ENCODE data around the gene LXN.

LXN gene

DNA sequence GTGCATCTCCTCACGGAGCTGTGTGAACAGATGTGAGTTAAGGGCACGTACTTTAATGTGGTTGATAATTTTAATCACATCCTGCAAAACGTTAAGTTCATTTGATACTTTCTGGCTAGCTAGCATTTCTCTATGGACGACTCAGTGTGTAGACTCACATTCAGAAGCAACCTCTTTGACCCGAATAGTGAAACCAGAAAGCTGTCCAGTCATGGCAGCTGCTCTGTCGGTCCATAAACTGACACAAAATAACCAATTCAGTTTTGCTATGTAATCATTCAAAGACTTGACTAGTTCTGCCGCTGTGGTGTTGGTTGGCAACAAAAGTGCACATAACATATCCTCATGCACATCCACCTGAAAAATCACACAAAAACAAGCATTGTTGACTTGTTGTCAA is 31.8 kb downstream of the LXN start:
- DNase-seq (ENCODE audit: low read depth), result no peak
- TF ChIP-seq CTCF (conservative IDR thresholded peaks at IDR 0.05; ENCODE audit: low read length), result no peak
- no peak overlapping the region for H3K4me3 ChIP-seq (ENCODE audit: low read length)

DNA sequence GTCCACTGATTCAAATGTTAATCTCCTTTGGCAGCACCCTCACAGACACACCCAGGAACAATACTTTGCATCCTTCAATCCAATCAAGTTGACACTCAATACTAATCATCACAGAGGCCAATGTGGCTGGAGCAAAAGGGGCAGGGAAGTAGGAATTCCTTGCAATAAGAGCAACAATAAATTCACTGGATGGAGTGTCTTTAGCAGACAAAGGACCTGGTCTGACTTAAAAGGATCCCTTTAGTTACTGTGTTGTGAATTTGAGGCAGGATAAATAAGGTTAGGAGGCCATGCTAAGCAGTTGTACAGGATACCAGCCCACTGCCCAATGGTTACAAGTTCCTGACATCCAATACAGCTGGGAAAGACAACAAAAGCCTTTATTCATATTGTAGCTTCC is 40.5 kb downstream of the LXN start:
- DNase-seq (ENCODE audit: low read depth), result no peak
- TF ChIP-seq CTCF (conservative IDR thresholded peaks at IDR 0.05; ENCODE audit: low read length), result no peak
- no peak overlapping the region for H3K4me3 ChIP-seq (ENCODE audit: low read length)

- H3K4me3 ChIP-seq (ENCODE audit: low read length), result no peak overlapping the region
- no peak for DNase-seq (ENCODE audit: low read depth)
These were observed 46.6 kb downstream of the LXN start for GRCh38 chr3:158625881-158626280.

GRCh38 chr3:158617982-158618875 is 54.2 kb downstream of the LXN start:
- no peak overlapping the region for H3K4me3 ChIP-seq (ENCODE audit: low read length)
- no peak for DNase-seq (ENCODE audit: low read depth)
- TF ChIP-seq CTCF (conservative IDR thresholded peaks at IDR 0.05; ENCODE audit: low read length), result no peak

More at GRCh38 chr3:158625881-158626280, 46.6 kb downstream of the LXN start:
- TF ChIP-seq CTCF (conservative IDR thresholded peaks at IDR 0.05; ENCODE audit: low read length), result no peak

Measured in AG10803 (cell line).